Ishikawa (cell line): ENCODE measurements around the gene GPT2.

Source experiments
- CEBPB ChIP-seq: IDR thresholded peaks from 2 replicates; pipeline ENCODE4 v1.6.1; 2012
- CREB1 ChIP-seq: IDR thresholded peaks from 2 replicates; pipeline ENCODE4 v1.6.1; 2012; ENCODE audit warnings: low read depth
- EGR1 ChIP-seq: IDR thresholded peaks from 2 replicates; pipeline ENCODE4 v1.6.1; 2012
- EP300 ChIP-seq: IDR thresholded peaks from 2 replicates; pipeline ENCODE4 v1.6.1; 2012; ENCODE audit warnings: borderline replicate concordance
- FOXM1 ChIP-seq: IDR thresholded peaks from 2 replicates; pipeline ENCODE4 v1.6.1; 2012; ENCODE audit warnings: low read depth, borderline replicate concordance
- NFIC ChIP-seq: IDR thresholded peaks from 2 replicates; pipeline ENCODE4 v1.6.1; 2012
- RAD21 ChIP-seq: IDR thresholded peaks from 2 replicates; pipeline ENCODE4 v1.6.1; 2012; ENCODE audit warnings: low read depth
- REST ChIP-seq: IDR thresholded peaks from 2 replicates; pipeline ENCODE4 v1.6.1; 2012; ENCODE audit warnings: low read depth, mild to moderate bottlenecking
- TAF1 ChIP-seq: IDR thresholded peaks from 2 replicates; pipeline ENCODE4 v1.6.1; 2012; ENCODE audit warnings: low read depth, mild to moderate bottlenecking
- TCF12 ChIP-seq: IDR thresholded peaks from 2 replicates; pipeline ENCODE4 v1.6.1; 2012; ENCODE audit warnings: low read depth
- TEAD4 ChIP-seq: IDR thresholded peaks from 2 replicates; pipeline ENCODE4 v1.6.1; 2012
- YY1 ChIP-seq: IDR thresholded peaks from 2 replicates; pipeline ENCODE4 v1.6.1; 2012; ENCODE audit warnings: low read depth
- ZBTB7A ChIP-seq: IDR thresholded peaks from 2 replicates; pipeline ENCODE4 v1.6.1; 2012; ENCODE audit warnings: low read depth
- TF ChIP-seq, protein P1 (sequence below): IDR thresholded peaks from 2 replicates; pipeline ENCODE4 v1.6.1; 2012
- TF ChIP-seq, protein P2 (sequence below): IDR thresholded peaks from 2 replicates; pipeline ENCODE4 v1.6.1; 2012

Gene GPT2

DNA sequence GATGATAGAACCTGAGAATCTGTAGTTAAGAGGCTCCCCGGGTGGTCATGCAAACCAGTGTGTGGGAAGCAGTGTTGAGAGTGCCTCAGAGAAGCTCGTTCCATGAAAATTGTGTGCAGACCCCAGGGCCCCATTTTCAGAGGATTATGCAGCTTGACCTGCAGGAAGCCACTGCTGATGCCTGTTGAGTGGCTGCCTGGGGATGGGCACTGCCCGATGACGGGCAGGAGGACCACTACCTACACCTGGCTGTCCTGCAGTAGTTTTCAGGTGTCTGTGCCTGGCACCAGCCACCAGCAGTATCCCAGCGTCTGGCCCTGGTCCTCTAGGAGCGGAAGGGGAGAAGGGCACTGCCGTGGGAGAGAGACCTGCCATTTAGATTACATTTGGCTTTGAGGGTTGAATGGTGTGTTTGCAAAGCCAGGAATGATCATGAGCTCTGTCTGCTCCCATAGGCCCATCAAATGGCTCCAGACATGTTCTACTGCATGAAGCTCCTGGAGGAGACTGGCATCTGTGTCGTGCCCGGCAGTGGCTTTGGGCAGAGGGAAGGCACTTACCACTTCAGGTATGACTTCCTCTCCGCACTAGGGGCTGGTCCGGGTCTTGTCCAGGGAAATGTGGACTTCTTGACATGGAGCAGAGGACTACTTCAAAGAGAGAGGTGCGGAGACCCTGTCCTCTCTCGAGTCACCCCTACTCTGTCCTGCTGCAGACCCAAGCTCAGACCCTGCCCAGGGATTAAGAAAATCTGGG, 42.5 kb downstream of the GPT2 start:
- no peak for TF ChIP-seq ZBTB7A
- no peak for TF ChIP-seq EP300
- no peak for TF ChIP-seq CREB1
- no peak for TF ChIP-seq NFIC
- TF ChIP-seq, protein P1, sequence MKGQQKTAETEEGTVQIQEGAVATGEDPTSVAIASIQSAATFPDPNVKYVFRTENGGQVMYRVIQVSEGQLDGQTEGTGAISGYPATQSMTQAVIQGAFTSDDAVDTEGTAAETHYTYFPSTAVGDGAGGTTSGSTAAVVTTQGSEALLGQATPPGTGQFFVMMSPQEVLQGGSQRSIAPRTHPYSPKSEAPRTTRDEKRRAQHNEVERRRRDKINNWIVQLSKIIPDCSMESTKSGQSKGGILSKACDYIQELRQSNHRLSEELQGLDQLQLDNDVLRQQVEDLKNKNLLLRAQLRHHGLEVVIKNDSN = no peak
- no peak for TF ChIP-seq TEAD4
- no peak for TF ChIP-seq YY1
- no peak for TF ChIP-seq RAD21
- TF ChIP-seq TCF12 = no peak
- TF ChIP-seq REST = no peak
- no peak for TF ChIP-seq TAF1
- TF ChIP-seq EGR1 = no peak
- TF ChIP-seq, protein P2, sequence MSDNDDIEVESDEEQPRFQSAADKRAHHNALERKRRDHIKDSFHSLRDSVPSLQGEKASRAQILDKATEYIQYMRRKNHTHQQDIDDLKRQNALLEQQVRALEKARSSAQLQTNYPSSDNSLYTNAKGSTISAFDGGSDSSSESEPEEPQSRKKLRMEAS = no peak
- TF ChIP-seq CEBPB = no peak
- no peak for TF ChIP-seq FOXM1

DNA sequence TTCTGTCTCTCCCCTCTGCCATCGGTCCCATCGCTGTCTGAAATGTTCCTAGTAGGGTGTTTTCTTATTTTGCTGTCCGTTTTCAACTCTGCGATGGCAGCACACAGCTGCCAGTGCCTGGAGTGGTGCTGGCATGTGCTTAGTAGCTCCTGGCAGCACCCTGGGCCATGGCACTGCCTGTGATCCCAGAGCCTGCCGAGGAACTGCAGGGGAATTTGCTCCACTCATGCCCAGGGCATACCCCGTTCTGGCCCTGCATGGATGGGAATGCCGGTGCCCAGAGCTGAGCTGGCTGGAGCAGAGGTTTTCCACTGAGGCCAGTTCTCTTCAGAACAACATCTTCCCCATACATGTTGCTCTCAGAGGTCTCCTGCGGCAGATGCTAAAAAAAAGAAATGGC, 43.1 kb downstream of the GPT2 start:
- TF ChIP-seq YY1 = no peak
- no peak for TF ChIP-seq FOXM1
- TF ChIP-seq, protein P2 = no peak
- no peak for TF ChIP-seq NFIC
- no peak for TF ChIP-seq CEBPB
- no peak for TF ChIP-seq CREB1
- TF ChIP-seq EP300 = no peak
- no peak for TF ChIP-seq ZBTB7A
- no peak for TF ChIP-seq TCF12
- TF ChIP-seq, protein P1 = no peak
- no peak for TF ChIP-seq EGR1
- no peak for TF ChIP-seq TEAD4

DNA sequence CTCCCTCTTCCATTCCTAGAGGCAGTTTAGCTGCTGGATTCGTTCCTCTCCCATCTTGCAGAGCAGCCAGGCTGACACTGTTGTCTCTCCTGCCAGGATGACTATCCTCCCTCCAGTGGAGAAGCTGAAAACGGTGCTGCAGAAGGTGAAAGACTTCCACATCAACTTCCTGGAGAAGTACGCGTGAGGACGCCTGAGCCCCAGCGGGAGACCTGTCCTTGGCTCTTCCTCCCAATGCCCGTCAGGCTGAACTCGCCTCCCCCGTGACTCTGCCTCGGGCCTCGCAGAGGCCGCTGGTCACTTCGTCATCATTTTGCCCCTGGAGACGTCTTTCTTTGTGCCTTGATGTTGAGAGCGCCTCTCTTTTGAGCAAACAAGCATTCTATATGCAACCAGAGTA, 44.6 kb downstream of the GPT2 start:
- TF ChIP-seq, protein P1 = no peak

DNA sequence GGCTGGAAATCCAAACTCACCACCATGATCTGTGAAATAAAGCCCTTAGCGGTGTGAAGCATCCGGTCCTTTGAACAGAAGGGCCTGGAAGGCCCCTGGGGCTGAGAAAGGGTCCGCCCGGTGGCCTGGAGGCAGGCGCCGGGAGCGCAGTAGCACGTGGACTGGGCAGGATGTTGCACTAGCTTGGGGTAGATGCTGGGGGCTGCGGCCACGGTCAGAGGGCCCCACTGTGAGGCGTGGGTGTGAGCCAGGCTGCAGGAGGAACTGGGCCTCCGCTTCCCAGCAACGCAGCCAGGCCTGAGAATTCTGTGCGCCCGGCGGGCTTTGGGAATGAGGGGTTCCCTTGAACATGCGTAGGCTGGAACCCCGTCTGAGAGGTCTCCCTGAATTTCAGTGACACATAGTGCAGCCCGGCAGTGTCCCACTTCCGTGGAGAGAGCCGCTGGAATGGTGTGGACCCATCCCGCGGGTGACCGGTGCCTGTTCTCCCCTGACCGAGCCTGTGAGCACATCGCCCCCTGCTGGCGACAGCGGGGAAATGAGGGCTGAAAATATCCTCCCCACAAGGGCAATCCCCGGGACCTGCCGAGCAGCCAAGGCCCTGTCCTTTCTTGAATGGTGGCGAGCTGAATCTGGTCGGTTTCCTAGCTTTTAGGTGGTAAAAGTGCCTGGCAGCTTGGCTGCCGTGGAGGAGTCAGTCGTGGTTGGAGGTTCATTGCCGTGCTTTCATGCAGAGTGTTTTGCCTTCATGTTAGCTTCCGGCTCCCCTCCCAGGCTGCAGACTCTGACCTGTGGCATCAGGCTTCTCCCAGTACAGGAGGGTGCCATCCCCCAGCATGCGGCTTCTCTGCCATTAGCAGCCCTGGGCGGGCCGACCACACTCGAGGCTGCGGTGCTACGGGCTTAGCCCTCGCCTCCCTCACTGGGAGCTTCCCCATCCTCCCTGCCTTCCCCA, 45.5 kb downstream of the GPT2 start:
- peak; percentile 75 for TF ChIP-seq RAD21
- TF ChIP-seq REST = no peak

DNA sequence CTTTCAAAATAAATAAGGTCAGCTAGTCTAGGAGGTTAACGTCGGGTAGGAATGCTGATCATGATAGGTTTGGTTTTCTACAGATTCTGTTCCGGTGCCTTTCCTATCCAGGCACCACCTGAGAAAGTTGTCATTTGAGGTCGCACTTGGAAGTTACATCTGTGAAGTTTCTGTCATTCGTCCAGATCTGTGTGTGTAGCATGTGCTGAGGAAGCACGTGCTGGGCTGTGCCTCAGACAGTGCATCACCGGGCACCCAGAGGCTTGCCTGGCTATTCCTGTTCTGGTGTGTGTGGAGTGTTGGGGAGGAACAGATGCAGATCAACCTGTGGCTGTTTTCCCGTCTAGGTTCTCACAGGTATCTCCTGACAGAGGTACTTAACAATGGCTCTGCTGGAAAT, 46.7 kb downstream of the GPT2 start:
- TF ChIP-seq EGR1 (no peak), REST (no peak), TCF12 (no peak), EP300 (no peak), FOXM1 (no peak), TEAD4 (no peak), NFIC (no peak), YY1 (no peak), CREB1 (no peak), CEBPB (no peak), RAD21 (no peak), TAF1 (no peak), ZBTB7A (no peak)
- TF ChIP-seq, protein P2 = no peak
- TF ChIP-seq, protein P1 = no peak
